Stimulated activated CD4-positive, alpha-beta T cell treated with anti-CD3 and anti-CD28 coated beads, Interleukin-1b, Interleukin-23, amount 100 ng/mL, for 24 hours (primary cell): ENCODE measurements around the gene ITGAX.

Source experiments
- DNase-seq, 4 experiments: peaks; one replicate each; pipeline ENCODE4 v3.0.0-alpha.2; 2020; ENCODE audit warnings: low read depth in 4 of 4, low spot score in 1 of 4

The ITGAX gene

GRCh38 chr16:31371619-31372484, 16.9 kb downstream of the ITGAX start:
- no peak for DNase-seq

GRCh38 chr16:31373235-31373634, 18.3 kb downstream of the ITGAX start:
- DNase-seq: no peak

GRCh38 chr16:31375231-31375630, 20.3 kb downstream of the ITGAX start:
- DNase-seq: no peak

GRCh38 chr16:31376705-31377104, 21.7 kb downstream of the ITGAX start:
- no peak for DNase-seq

GRCh38 chr16:31377210-31377903, 22.4 kb downstream of the ITGAX start:
- no peak for DNase-seq

- DNase-seq: no peak
These were observed 25.2 kb downstream of the ITGAX start for GRCh38 chr16:31380201-31380600.

- peak; percentile 28 to 42 (median 38) for DNase-seq
These were observed 27.6 kb downstream of the ITGAX start for GRCh38 chr16:31382485-31383161.

GRCh38 chr16:31385680-31386079, 30.7 kb downstream of the ITGAX start:
- no peak for DNase-seq

- DNase-seq: peak in 1 of 4 experiments; percentile 4
These were observed 31.4 kb downstream of the ITGAX start for GRCh38 chr16:31386157-31386984.

- no peak for DNase-seq
These were observed 33.6 kb downstream of the ITGAX start for GRCh38 chr16:31388535-31388934.

GRCh38 chr16:31390504-31391041, 35.6 kb downstream of the ITGAX start:
- no peak for DNase-seq

GRCh38 chr16:31393056-31393455, 38.1 kb downstream of the ITGAX start, which contains the start of gene ITGAD:
TSS of gene ITGAD (plus strand) at chr16:31393335. CDS start at chr16:31393361, 26 bp downstream.
- no peak for DNase-seq

- DNase-seq: no peak
These were observed 40.7 kb downstream of the ITGAX start for GRCh38 chr16:31395647-31396046.

GRCh38 chr16:31397096-31397660, 42.2 kb downstream of the ITGAX start:
- DNase-seq: no peak

GRCh38 chr16:31397701-31398100, 42.7 kb downstream of the ITGAX start:
- no peak for DNase-seq

GRCh38 chr16:31400191-31400590, 45.2 kb downstream of the ITGAX start:
- DNase-seq: no peak

- DNase-seq: no peak
These were observed 46.5 kb downstream of the ITGAX start for GRCh38 chr16:31401436-31401835.

GRCh38 chr16:31402687-31403086, 47.7 kb downstream of the ITGAX start:
- DNase-seq: no peak

- DNase-seq: no peak
These were observed 48.8 kb downstream of the ITGAX start for GRCh38 chr16:31403590-31404352.
